Endothelial cell of umbilical vein (primary cell): ENCODE measurements around the gene IL17REL. TPM values are rescaled to one million over a fixed set of nuclear protein-coding genes. Genes with fewer than 3 reads are reported as not detected.

Experiments used
- BruUV-seq: library from RNA; stranded (reverse); fragments of 400-500 nt; replicated peaks from 2 replicates; lab custom pipeline; 2021; lab: Mats Ljungman, UMichigan
- CTCF ChIA-PET: fragments of 300-600, 350-600 bp; sonication (Branson Sonifier 250); formaldehyde crosslinking; loops from one replicate; lab custom pipeline; 2021; ENCODE audit warnings: antibody characterized with exemption, inconsistent platforms; lab: Charles Lee
- POLR2A ChIA-PET: fragments of 300-600, 350-600 bp; sonication (Branson Sonifier 250); formaldehyde crosslinking; loops from one replicate; lab custom pipeline; 2021; ENCODE audit warnings: antibody characterized with exemption, inconsistent platforms; lab: Charles Lee
- DNase-seq: peaks from one replicate; pipeline ENCODE4 v3.0.0-alpha.2; 2011; ENCODE audit warnings: low read depth, low spot score
- FAIRE-seq: peaks from 2 replicates; lab custom pipeline; 2011; peaks lifted over from hg19 to GRCh38; lab: Jason Lieb, UNC
- H2AFZ ChIP-seq: 2 replicates; pipeline ENCODE4 v1.6.0; 2012; ENCODE audit warnings: low read depth, low read length, control low read depth, inconsistent platforms
- H3K27ac ChIP-seq: 2 replicates; pipeline ENCODE4 v1.5.1; 2011; ENCODE audit warnings: low read depth, mild to moderate bottlenecking, control low read depth, low read length, moderate library complexity; ENCODE audit not compliant: insufficient read depth
- H3K27me3 ChIP-seq, 2 experiments: 2 replicates each; pipeline versions ENCODE4 v1.6.0 to v1.6.1; 2011; ENCODE audit warnings: low read length in 2 of 2, mixed read lengths in 1 of 2; ENCODE audit not compliant: control insufficient read depth in 2 of 2, insufficient read depth in 2 of 2
- H3K36me3 ChIP-seq, 2 experiments: 2 replicates in 1 of 2; 3 replicates in 1 of 2; pipeline ENCODE4 v1.5.1; 2011; ENCODE audit warnings: low read length in 2 of 2, mild to moderate bottlenecking in 1 of 2, moderate library complexity in 1 of 2; ENCODE audit not compliant: control insufficient read depth in 2 of 2, insufficient read depth in 2 of 2; ENCODE audit errors: extremely low read depth in 1 of 2
- H3K4me1 ChIP-seq: 3 replicates; pipeline ENCODE4 v1.5.1; 2011; ENCODE audit warnings: mild to moderate bottlenecking, low read length; ENCODE audit not compliant: control insufficient read depth, insufficient read depth; ENCODE audit errors: extremely low read depth
- H3K4me2 ChIP-seq: 2 replicates; pipeline ENCODE4 v1.6.1; 2011; ENCODE audit warnings: low read length, control low read depth, mixed read lengths; ENCODE audit not compliant: insufficient read depth
- H3K4me3 ChIP-seq, 3 experiments: fragments of 200-600 bp in 1 of 3; sonication (generic), shearing (Covaris generic) in 1 of 3; replicated peaks in 1 of 3; 2 replicates each; pipeline ENCODE4 v1.5.1; 2011 to 2016; ENCODE audit warnings: control low read depth in 3 of 3, low read length in 3 of 3, mild to moderate bottlenecking in 2 of 3, inconsistent platforms in 1 of 3, low read depth in 1 of 3, moderate library complexity in 1 of 3; ENCODE audit not compliant: insufficient read depth in 1 of 3
- H3K79me2 ChIP-seq: 2 replicates; pipeline ENCODE4 v1.6.0; 2012; ENCODE audit warnings: low read length, inconsistent platforms; ENCODE audit not compliant: control insufficient read depth, insufficient read depth
- H3K9ac ChIP-seq: replicated peaks from 2 replicates; pipeline ENCODE3; 2011; ENCODE audit warnings: low read length, control low read depth; ENCODE audit not compliant: insufficient read depth; ENCODE audit errors: extremely low read depth
- H3K9me1 ChIP-seq: replicated peaks from 3 replicates; pipeline ENCODE4 v1.6.0; 2011; ENCODE audit warnings: mild to moderate bottlenecking, low read length; ENCODE audit not compliant: control insufficient read depth, insufficient read depth; ENCODE audit errors: extremely low read depth
- H3K9me3 ChIP-seq: replicated peaks from 2 replicates; pipeline ENCODE4 v1.5.1; 2012; ENCODE audit warnings: low read length, inconsistent platforms; ENCODE audit not compliant: control insufficient read depth, insufficient read depth
- H4K20me1 ChIP-seq: replicated peaks from 2 replicates; pipeline ENCODE3; 2011; ENCODE audit warnings: mild to moderate bottlenecking, low read length; ENCODE audit not compliant: control insufficient read depth, insufficient read depth; ENCODE audit errors: extremely low read depth
- EZH2 ChIP-seq: IDR thresholded peaks from 2 replicates; pipeline ENCODE4 v1.6.1; 2012; ENCODE audit warnings: borderline replicate concordance, low read depth, mild to moderate bottlenecking, moderate library complexity, low read length, inconsistent platforms; ENCODE audit not compliant: severe bottlenecking
- FOS ChIP-seq: IDR thresholded peaks from 2 replicates; pipeline ENCODE4 v1.6.1; 2011; ENCODE audit warnings: mild to moderate bottlenecking, low read length, moderate library complexity, borderline replicate concordance; ENCODE audit not compliant: insufficient read depth
- GATA2 ChIP-seq: IDR thresholded peaks from 2 replicates; pipeline ENCODE4 v1.7.0; 2011; ENCODE audit warnings: low read depth, mild to moderate bottlenecking, moderate library complexity, mixed read lengths, low read length; ENCODE audit not compliant: insufficient read length, insufficient read depth
- JUN ChIP-seq: IDR thresholded peaks from 2 replicates; pipeline ENCODE4 v1.6.1; 2011; ENCODE audit warnings: borderline replicate concordance, low read depth; ENCODE audit not compliant: insufficient read length, insufficient read depth
- MYC ChIP-seq: IDR thresholded peaks from one replicate; pipeline ENCODE4 v1.6.1; 2011; ENCODE audit warnings: mild to moderate bottlenecking, low read depth, low read length
- POLR2A ChIP-seq: IDR thresholded peaks from 2 replicates; pipeline ENCODE4 v1.6.1; 2012; ENCODE audit warnings: low read depth, mild to moderate bottlenecking, control low read depth, low read length
- POLR2AphosphoS5 ChIP-seq: IDR thresholded peaks from 2 replicates; pipeline ENCODE4 v1.6.1; 2012; ENCODE audit warnings: low read depth, mild to moderate bottlenecking, control low read depth, low read length, moderate library complexity; ENCODE audit not compliant: insufficient read depth
- dilution Hi-C: fragments of 300-500 bp; cut with MboI; formaldehyde crosslinking; loops from one replicate; pipeline ENCODE4 v1.15.0; 2019; ENCODE audit warnings: low sequenced_read_pairs; ENCODE audit not compliant: extremely low pct_ligation_motif_present
- intact Hi-C: fragments of 100-400 bp; cut with micrococcal nuclease; formaldehyde crosslinking; loops from one replicate; pipeline ENCODE4 v1.10.0; 2022
- polyA plus RNA-seq, 4 experiments: library from polyadenylated mRNA; depleted of rRNA in 3 of 4; stranded (reverse) in 3 of 4; unstranded in 1 of 4; fragments of >200 nt; gene quantifications; 2 replicates each; pipeline versions ENCODE4 v1.2.1 to v1.2.3, GENCODE V29; 2011 to 2012; ENCODE audit warnings: missing spikeins in 1 of 4
- total RNA-seq: library from RNA; stranded (reverse); gene quantifications from 2 replicates; pipeline ENCODE4 v1.2.3, GENCODE V29; 2021
- TF ChIP-seq, protein P1 (sequence below): IDR thresholded peaks from 2 replicates; pipeline ENCODE4 v1.6.1; 2011; ENCODE audit not compliant: insufficient read depth, insufficient read length
- TF ChIP-seq, protein P2 (sequence below), 2 donors: IDR thresholded peaks; 1 replicate in 1 of 2; 2 replicates in 1 of 2; pipeline ENCODE4 v1.5.1; 2011; ENCODE audit warnings: low read length in 2 of 2, mild to moderate bottlenecking in 2 of 2, moderate library complexity in 2 of 2, control low read depth in 1 of 2, inconsistent platforms in 1 of 2, low read depth in 1 of 2; ENCODE audit not compliant: insufficient read depth in 1 of 2; ENCODE audit errors: extremely low read depth in 1 of 2

Gene IL17REL
- total and polyA plus RNA-seq, 2 donors (not counting 3 experiments of a cell fraction or from before 2014, with no cell fraction given): 0.06 to 0.15 TPM

DNA sequence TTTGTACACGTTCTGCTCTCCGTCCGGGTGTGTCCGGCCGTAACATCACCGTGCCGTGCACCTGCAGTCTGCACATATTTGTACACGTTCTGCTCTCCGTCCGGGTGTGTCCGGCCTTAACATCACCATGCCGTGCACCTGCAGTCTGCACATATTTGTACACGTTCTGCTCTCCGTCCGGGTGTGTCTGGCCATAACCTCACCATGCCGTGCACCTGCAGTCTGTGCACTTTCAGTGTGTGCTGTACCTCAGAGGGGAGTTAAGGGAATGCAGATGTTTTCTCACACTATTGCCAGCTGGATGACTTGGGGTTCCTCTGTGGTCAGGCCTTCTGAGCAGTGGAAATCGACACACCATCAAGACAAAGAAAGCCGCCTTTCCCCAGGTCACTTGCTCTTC, 41.3 kb upstream of the IL17REL start:
- TF ChIP-seq, protein P1, sequence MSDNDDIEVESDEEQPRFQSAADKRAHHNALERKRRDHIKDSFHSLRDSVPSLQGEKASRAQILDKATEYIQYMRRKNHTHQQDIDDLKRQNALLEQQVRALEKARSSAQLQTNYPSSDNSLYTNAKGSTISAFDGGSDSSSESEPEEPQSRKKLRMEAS: no peak
- TF ChIP-seq MYC: no peak
- no peak for TF ChIP-seq JUN
- TF ChIP-seq POLR2A: no peak
- no peak for TF ChIP-seq EZH2
- TF ChIP-seq, protein P2, sequence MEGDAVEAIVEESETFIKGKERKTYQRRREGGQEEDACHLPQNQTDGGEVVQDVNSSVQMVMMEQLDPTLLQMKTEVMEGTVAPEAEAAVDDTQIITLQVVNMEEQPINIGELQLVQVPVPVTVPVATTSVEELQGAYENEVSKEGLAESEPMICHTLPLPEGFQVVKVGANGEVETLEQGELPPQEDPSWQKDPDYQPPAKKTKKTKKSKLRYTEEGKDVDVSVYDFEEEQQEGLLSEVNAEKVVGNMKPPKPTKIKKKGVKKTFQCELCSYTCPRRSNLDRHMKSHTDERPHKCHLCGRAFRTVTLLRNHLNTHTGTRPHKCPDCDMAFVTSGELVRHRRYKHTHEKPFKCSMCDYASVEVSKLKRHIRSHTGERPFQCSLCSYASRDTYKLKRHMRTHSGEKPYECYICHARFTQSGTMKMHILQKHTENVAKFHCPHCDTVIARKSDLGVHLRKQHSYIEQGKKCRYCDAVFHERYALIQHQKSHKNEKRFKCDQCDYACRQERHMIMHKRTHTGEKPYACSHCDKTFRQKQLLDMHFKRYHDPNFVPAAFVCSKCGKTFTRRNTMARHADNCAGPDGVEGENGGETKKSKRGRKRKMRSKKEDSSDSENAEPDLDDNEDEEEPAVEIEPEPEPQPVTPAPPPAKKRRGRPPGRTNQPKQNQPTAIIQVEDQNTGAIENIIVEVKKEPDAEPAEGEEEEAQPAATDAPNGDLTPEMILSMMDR (IDR thresholded peaks at IDR 0.05; ENCODE audit: extremely low read depth in 1 of 2, insufficient read depth in 1 of 2, low read depth in 1 of 2, low read length in 2 of 2): no peak
- no peak for TF ChIP-seq POLR2AphosphoS5
- TF ChIP-seq FOS: no peak
- no peak for TF ChIP-seq GATA2
- Histone ChIP-seq H2AFZ (no peak overlapping the region), H4K20me1 (no peaks in the 10 kb centered on the region), H3K79me2 (no peaks in the 10 kb centered on the region), H3K9ac (no peak overlapping the region), H3K27me3 (peaks cover 2 to 5% of the 10 kb centered on the region in 2 experiments), H3K4me3 (no peak overlapping the region), H3K36me3 (no peaks in the 10 kb centered on the region), H3K4me2 (no peak overlapping the region), H3K9me3 (no peaks in the 10 kb centered on the region), H3K9me1 (no peaks in the 10 kb centered on the region), H3K27ac (no peak overlapping the region), H3K4me1 (no peaks in the 10 kb centered on the region)
- POLR2A ChIA-PET: no interaction called here
- intact Hi-C loops (no loop called here), dilution Hi-C loops (no loop called here)
- no peak for FAIRE-seq
- no TSS peak for BruUV-seq
- CTCF ChIA-PET: interaction anchor here (3.0 kb wide), 1 partner anchor 24 kb away, joined by 12 read pairs; no protein-coding TSS in a partner anchor
- no peak for DNase-seq
